HepG2 (cell line): ENCODE measurements around the gene EXOC3L4. TPM values are rescaled to one million over a fixed set of nuclear protein-coding genes. Genes with fewer than 3 reads are reported as not detected.

Experiments used
- ATF1 ChIP-seq: IDR thresholded peaks from 2 replicates; pipeline ENCODE4 v1.6.1; 2016; ENCODE audit warnings: mild to moderate bottlenecking, control low read depth
- CBFB ChIP-seq: sonication (generic); formaldehyde crosslinking; IDR thresholded peaks from 2 replicates; pipeline ENCODE4 v1.4.0; 2020; ENCODE audit warnings: missing genetic modification reagents
- CREBL2 ChIP-seq: sonication (generic); formaldehyde crosslinking; IDR thresholded peaks from 2 replicates; pipeline ENCODE4 v1.8.1; 2023; ENCODE audit warnings: missing genetic modification reagents, mild to moderate bottlenecking, borderline replicate concordance
- DBP ChIP-seq: sonication (generic); formaldehyde crosslinking; IDR thresholded peaks from 2 replicates; pipeline ENCODE4 v1.4.0; 2020; ENCODE audit warnings: missing genetic modification reagents; ENCODE audit errors: not compliant biosample characterization
- FOXK2 ChIP-seq: fragments of 450-650 bp; IDR thresholded peaks from 2 replicates; pipeline ENCODE4 v1.6.1; 2016
- FOXO4 ChIP-seq: sonication (generic); formaldehyde crosslinking; conservative IDR thresholded peaks from 2 replicates; pipeline ENCODE4 v1.8.1; 2023; ENCODE audit warnings: missing genetic modification reagents
- MLLT10 ChIP-seq: sonication (generic); formaldehyde crosslinking; IDR thresholded peaks from 2 replicates; pipeline ENCODE4 v1.4.0; 2020; ENCODE audit warnings: missing genetic modification reagents
- NFE2L1 ChIP-seq: sonication (generic); formaldehyde crosslinking; IDR thresholded peaks from 2 replicates; pipeline ENCODE4 v1.4.0; 2020; ENCODE audit warnings: missing genetic modification reagents, mild to moderate bottlenecking, borderline replicate concordance
- NONO ChIP-seq, 2 experiments: fragments of 450-650 bp in 1 of 2; sonication (generic) in 1 of 2; formaldehyde crosslinking in 1 of 2; IDR thresholded peaks in 1 of 2; conservative IDR thresholded peaks in 1 of 2; 2 replicates each; pipeline versions ENCODE4 v1.6.1 to v1.8.0; 2017 to 2022; ENCODE audit warnings: mild to moderate bottlenecking in 1 of 2, missing genetic modification reagents in 1 of 2, moderate library complexity in 1 of 2
- PTBP1 ChIP-seq: fragments of 200-400 bp; formaldehyde crosslinking; IDR thresholded peaks from 2 replicates; pipeline ENCODE4 v1.6.1; 2018; ENCODE audit warnings: low read length, low read depth; ENCODE audit not compliant: poor library complexity, severe bottlenecking
- RARG ChIP-seq: sonication (generic); formaldehyde crosslinking; IDR thresholded peaks from 2 replicates; pipeline ENCODE4 v1.4.0; 2020; ENCODE audit warnings: low read depth, mild to moderate bottlenecking, missing genetic modification reagents
- TARDBP ChIP-seq: sonication (generic); formaldehyde crosslinking; IDR thresholded peaks from 2 replicates; pipeline ENCODE4 v1.8.0; 2022; ENCODE audit warnings: mild to moderate bottlenecking, missing genetic modification reagents
- TIGD3 ChIP-seq: sonication (generic); formaldehyde crosslinking; IDR thresholded peaks from 2 replicates; pipeline ENCODE4 v1.5.1; 2020; ENCODE audit warnings: mild to moderate bottlenecking, missing genetic modification reagents, borderline replicate concordance
- TRIM24 ChIP-seq: sonication (generic); formaldehyde crosslinking; IDR thresholded peaks from 2 replicates; pipeline ENCODE4 v1.8.0; 2022; ENCODE audit warnings: mild to moderate bottlenecking, missing genetic modification reagents
- U2AF2 ChIP-seq: fragments of 200-400 bp; formaldehyde crosslinking; IDR thresholded peaks from 2 replicates; pipeline ENCODE4 v1.6.1; 2017; ENCODE audit warnings: low read depth, mild to moderate bottlenecking, low read length
- ZBTB14 ChIP-seq: sonication (generic); formaldehyde crosslinking; IDR thresholded peaks from 2 replicates; pipeline ENCODE4 v1.4.0; 2020; ENCODE audit warnings: missing genetic modification reagents
- ZBTB3 ChIP-seq: sonication (generic); formaldehyde crosslinking; IDR thresholded peaks from 2 replicates; pipeline ENCODE4 v1.4.0; 2020; ENCODE audit warnings: low read depth, mild to moderate bottlenecking, moderate library complexity, missing genetic modification reagents, borderline replicate concordance
- ZMYM4 ChIP-seq: sonication (generic); formaldehyde crosslinking; IDR thresholded peaks from 2 replicates; pipeline ENCODE4 v1.8.1; 2023; ENCODE audit warnings: mild to moderate bottlenecking, missing genetic modification reagents
- ZNF326 ChIP-seq: sonication (generic); formaldehyde crosslinking; IDR thresholded peaks from 2 replicates; pipeline ENCODE4 v1.4.0; 2020; ENCODE audit warnings: missing genetic modification reagents, borderline replicate concordance
- ZNF33A ChIP-seq: sonication (generic); formaldehyde crosslinking; IDR thresholded peaks from 2 replicates; pipeline ENCODE4 v1.5.1; 2020; ENCODE audit warnings: missing genetic modification reagents, mild to moderate bottlenecking, moderate library complexity, borderline replicate concordance
- ZNF343 ChIP-seq: sonication (generic); formaldehyde crosslinking; IDR thresholded peaks from 2 replicates; pipeline ENCODE4 v1.4.0; 2020; ENCODE audit warnings: mild to moderate bottlenecking, missing genetic modification reagents
- ZNF430 ChIP-seq: sonication (generic); formaldehyde crosslinking; IDR thresholded peaks from 2 replicates; pipeline ENCODE4 v1.9.0; 2021; ENCODE audit warnings: mild to moderate bottlenecking, missing genetic modification reagents
- ZNF44 ChIP-seq: sonication (generic); formaldehyde crosslinking; IDR thresholded peaks from 2 replicates; pipeline ENCODE4 v1.5.1; 2020; ENCODE audit warnings: mild to moderate bottlenecking, missing genetic modification reagents
- ZSCAN21 ChIP-seq: sonication (generic); formaldehyde crosslinking; IDR thresholded peaks from 2 replicates; pipeline ENCODE4 v1.8.0; 2022; ENCODE audit warnings: mild to moderate bottlenecking, missing genetic modification reagents, moderate library complexity, borderline replicate concordance
- ZSCAN9 ChIP-seq: IDR thresholded peaks from 2 replicates; pipeline ENCODE4 v1.6.1; 2016; ENCODE audit warnings: borderline replicate concordance
- polyA plus RNA-seq, 8 experiments: library from polyadenylated mRNA; depleted of rRNA in 3 of 8; stranded (reverse) in 7 of 8; unstranded in 1 of 8; fragments of >200 nt; fragmentation: Illumina TruSeq in 4 of 8; extraction: Trizol in 4 of 8; gene quantifications; 2 replicates each; pipeline versions ENCODE4 v1.2.1 to v1.2.3, GENCODE V29; 2011 to 2016; ENCODE audit warnings: low read depth in 4 of 8, missing spikeins in 1 of 8, mixed read lengths in 1 of 8; ENCODE audit not compliant: insufficient read depth in 1 of 8
- total RNA-seq, 5 experiments: library from RNA; depleted of rRNA; stranded (reverse); fragments of >200 nt; fragmentation: Illumina TruSeq; extraction: Trizol; gene quantifications; 2 replicates each; pipeline ENCODE4 v1.2.3, GENCODE V29; 2016; ENCODE audit warnings: low read depth in 1 of 5

EXOC3L4 gene
- total and polyA plus RNA-seq, 2 of the 13 experiments (the other 11 are each of a cell fraction or from before 2014, with no cell fraction given): 11.8 to 27.0 TPM

GRCh38 chr14:103058164-103059055 lies 36.1 kb upstream of the EXOC3L4 start (continued):
- TF ChIP-seq ZBTB3 (CRISPR knock-in tag) (no peak), DBP (CRISPR knock-in tag) (no peak), TARDBP (no peak), NONO (IDR thresholded peaks at IDR 0.05) (no peak), NONO (CRISPR knock-in tag; conservative IDR thresholded peaks at IDR 0.05) (no peak), ZBTB14 (CRISPR knock-in tag) (no peak), PTBP1 (no peak), ZMYM4 (no peak), TIGD3 (CRISPR knock-in tag) (no peak), ZNF33A (CRISPR knock-in tag) (peak; percentile 60; the same call in 1 of the 2 replicates), FOXK2 (no peak), CBFB (CRISPR knock-in tag) (peak; percentile 9; the same call in 1 of the 2 replicates), ZSCAN9 (CRISPR knock-in tag) (no peak), MLLT10 (CRISPR knock-in tag) (no peak), FOXO4 (CRISPR knock-in tag) (0 out of 2 replicates have a peak, but pooled peaks have one; percentile 58), CREBL2 (CRISPR knock-in tag) (no peak), ATF1 (CRISPR knock-in tag) (no peak), NFE2L1 (CRISPR knock-in tag) (0 out of 2 replicates have a peak, but pooled peaks have one; percentile 7), TRIM24 (no peak), ZNF430 (CRISPR knock-in tag) (no peak), ZNF343 (CRISPR knock-in tag) (no peak), ZNF44 (CRISPR knock-in tag) (no peak), ZNF326 (CRISPR knock-in tag) (no peak), RARG (CRISPR knock-in tag) (no peak), ZSCAN21 (CRISPR knock-in tag) (no peak), U2AF2 (no peak)
